Bronchial epithelial cell (primary cell): ENCODE data around the gene CHRNB2. TPM values are rescaled to one million over a fixed set of nuclear protein-coding genes. Genes with fewer than 3 reads are reported as not detected.

Experiments used
- DNase-seq: peaks from one replicate; pipeline ENCODE4 v3.0.0-alpha.2; 2010; ENCODE audit warnings: low read depth
- FAIRE-seq: peaks from 2 replicates; lab custom pipeline; 2011; peaks lifted over from hg19 to GRCh38; lab: Jason Lieb, UNC
- H3K27me3 ChIP-seq: 2 replicates; pipeline ENCODE4 v1.5.1; 2011; ENCODE audit warnings: low read length; ENCODE audit not compliant: control insufficient read depth, insufficient read depth
- H3K36me3 ChIP-seq: 2 replicates; pipeline ENCODE4 v1.5.1; 2011; ENCODE audit warnings: low read length; ENCODE audit not compliant: control insufficient read depth, insufficient read depth
- H3K4me3 ChIP-seq: 2 replicates; pipeline ENCODE4 v1.5.1; 2011; ENCODE audit warnings: mild to moderate bottlenecking, low read depth, low read length, control low read depth
- CTCF ChIP-seq: IDR thresholded peaks from 2 replicates; pipeline ENCODE4 v1.5.1; 2011; ENCODE audit warnings: mild to moderate bottlenecking, moderate library complexity, low read length, control low read depth, inconsistent platforms; ENCODE audit not compliant: insufficient read depth, severe bottlenecking
- total RNA-seq: library from RNA; depleted of rRNA; stranded (reverse); fragments of >200 nt; gene quantifications from 2 replicates; pipeline ENCODE4 v1.2.1, GENCODE V29; 2014

The CHRNB2 gene
- total RNA-seq, 1 donor from 2014 or later = not detected

DNA sequence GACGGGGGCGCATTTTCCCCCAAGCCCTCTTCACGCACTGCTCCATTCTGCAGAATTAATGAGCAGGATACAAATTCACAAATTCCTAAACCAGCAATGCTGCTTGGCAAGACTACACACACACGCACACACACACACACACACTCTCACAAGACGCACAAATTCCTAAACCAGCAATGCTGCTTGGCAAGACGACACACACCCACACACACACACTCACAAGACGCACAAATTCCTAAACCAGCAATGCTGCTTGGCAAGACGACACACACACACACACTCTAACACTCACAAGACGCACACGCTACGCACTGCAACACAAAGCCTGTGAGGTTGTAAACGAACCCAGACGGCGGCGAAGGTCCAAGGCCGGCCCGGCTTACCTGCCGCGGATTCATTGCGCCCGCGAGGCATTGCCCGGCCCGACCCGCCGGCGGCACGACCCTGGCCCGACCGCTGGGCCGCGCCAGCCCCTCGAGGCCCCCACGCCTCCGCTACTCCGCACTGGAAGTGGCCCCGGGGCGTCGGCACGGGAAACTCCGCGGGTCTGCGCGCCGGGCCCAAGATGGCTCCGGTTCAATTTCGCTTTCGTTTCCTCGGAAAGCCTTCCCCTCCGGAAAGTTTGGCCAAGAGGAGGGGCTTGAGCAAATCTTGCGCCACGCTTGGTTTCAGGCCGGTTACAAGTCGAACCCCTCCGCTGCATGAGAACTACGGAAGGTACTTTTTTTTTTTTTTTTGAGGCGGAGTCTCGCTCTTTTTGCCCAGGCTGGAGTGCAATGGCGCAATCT, 40.2 kb downstream of the CHRNB2 start, which contains the start of gene ADAR:
ADAR (minus strand) TSS at position 578 of the 788 bp plus-strand sequence; CDS start at position 398, 180 bp downstream.
- Histone ChIP-seq H3K27me3 (no peaks in the 10 kb centered on the region), H3K36me3 (no peaks in the 10 kb centered on the region), H3K4me3 (peak within 1 kb of the TSS; percentile 64)
- no peak for TF ChIP-seq CTCF
- peak; percentile 93 for DNase-seq
- FAIRE-seq = no peak

GRCh38 chr1:154608397-154609270, 41.1 kb downstream of the CHRNB2 start:
- no peaks in the 10 kb centered on the region for H3K36me3 ChIP-seq
- FAIRE-seq (no peak), DNase-seq (peak; percentile 20)
- no peaks in the 10 kb centered on the region for H3K27me3 ChIP-seq
- no peak for TF ChIP-seq CTCF
- peak overlapping the region; percentile 64 for H3K4me3 ChIP-seq

DNA sequence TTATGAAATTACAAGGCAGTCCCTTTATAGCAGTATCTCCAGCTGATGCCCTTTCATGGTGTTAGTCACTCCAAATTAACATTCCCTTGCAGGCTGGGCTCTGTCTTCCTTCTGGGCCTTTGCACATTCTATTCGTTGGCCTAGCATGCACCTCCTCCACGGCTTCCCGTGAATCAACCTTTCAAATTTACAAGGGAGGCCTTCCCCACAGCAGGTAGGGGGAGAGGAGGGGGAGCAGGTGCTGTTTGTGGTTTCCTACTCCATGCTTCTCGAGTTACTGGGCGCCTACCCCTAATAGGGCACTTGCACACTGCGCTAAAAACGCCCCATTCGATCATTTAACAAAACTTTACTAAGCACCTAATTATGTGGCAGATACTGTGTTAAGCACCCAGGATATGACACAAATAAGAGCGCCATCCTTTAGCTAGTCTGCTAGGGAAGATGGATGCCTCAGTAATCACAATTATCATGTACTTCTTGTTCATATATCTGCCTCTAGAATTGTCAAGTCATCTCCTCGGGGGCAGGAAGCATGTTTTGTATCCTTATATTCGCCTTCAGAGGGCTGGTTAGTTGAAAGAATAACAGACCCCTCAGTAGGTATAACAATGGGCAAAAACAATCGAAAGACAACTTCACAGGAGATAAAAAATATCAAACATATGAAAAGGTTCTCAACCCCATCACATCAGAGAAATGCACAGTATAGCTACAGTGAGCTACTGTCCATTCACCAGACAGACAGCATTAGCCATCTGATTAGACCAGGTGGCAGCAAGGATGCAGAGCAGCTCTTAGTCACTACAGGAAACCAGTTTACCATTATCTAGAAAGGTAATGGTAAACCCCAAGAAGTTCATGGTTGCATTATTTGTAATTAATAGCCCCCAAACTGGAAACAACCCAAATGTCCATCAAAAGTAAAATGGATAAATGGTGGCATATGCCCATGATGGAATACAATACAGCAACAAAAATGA, 42.1 kb downstream of the CHRNB2 start:
- H3K36me3 ChIP-seq = no peaks in the 10 kb centered on the region
- FAIRE-seq (no peak), DNase-seq (peak; percentile 52)
- TF ChIP-seq CTCF = no peak
- H3K27me3 ChIP-seq = no peaks in the 10 kb centered on the region
- no peak overlapping the region for H3K4me3 ChIP-seq

DNA sequence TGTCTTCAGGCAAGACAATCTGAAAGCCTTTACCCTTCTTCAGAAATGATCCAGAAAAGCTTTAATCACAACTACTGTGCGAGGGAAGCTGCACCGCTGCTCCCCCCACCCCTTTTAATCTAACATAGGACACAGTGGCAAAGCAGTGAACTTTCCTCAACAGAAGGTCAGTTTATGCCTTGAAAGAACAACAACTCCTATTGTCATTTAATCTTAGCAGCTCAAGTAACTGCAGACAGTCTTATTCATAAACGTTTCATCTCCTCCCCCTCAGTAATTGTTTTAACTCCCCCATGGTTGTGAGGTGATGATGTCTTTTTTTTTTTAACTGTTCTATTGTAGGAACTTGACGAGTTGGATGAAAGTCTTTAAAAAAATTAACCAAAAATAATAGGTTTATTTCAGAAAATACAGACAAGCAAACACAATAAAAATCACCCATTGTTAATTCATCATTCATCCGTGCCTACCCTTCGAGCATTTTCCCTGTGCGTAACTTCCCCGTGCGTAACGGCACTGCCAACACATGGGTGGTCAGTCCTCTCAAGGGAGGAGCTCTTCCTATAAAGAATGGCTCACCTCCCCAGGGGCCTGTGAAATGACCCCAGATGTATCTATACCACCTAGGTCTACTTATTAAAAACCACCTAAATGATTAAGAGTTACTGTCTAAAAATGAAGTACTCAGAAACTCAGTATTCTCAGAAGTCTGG, 43.7 kb downstream of the CHRNB2 start:
- H3K27me3 ChIP-seq = no peaks in the 10 kb centered on the region
- no peak for FAIRE-seq
- no peak for TF ChIP-seq CTCF
- no peak overlapping the region for H3K4me3 ChIP-seq
- DNase-seq = no peak
- H3K36me3 ChIP-seq = no peaks in the 10 kb centered on the region

DNA sequence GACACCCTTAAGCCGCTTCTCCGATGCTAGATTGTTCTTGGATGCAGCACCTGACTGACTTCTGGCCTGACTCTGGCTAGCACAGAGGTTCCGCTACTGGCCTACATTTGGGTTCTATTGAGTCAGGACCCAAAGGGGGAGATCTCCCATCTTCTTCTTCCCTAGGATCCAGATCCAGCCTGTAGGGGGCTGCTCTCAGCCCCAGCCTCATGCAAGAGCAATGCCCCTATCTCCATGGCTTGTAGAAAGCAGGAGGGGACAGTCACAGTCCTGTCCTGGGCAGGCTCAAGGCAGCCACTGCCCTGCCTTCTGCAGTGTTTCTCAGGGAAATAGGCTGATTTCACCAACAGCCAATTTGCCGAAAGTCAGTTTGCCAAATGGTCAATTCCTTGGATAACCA, 46.7 kb downstream of the CHRNB2 start:
- H3K4me3 ChIP-seq = no peak overlapping the region
- no peak for TF ChIP-seq CTCF
- H3K36me3 ChIP-seq = no peaks in the 10 kb centered on the region
- FAIRE-seq (no peak), DNase-seq (no peak)
- no peaks in the 10 kb centered on the region for H3K27me3 ChIP-seq
